Stimulated activated CD4-positive, alpha-beta T cell treated with anti-CD3 and anti-CD28 coated beads, TNF-alpha, amount 100 ng/mL, for 48 hours (primary cell): ENCODE measurements around the gene RABGGTA.
"Not testable (repeated sequence)": the region's sequence is repeated elsewhere in the genome, so short reads cannot be mapped to it uniquely, and the experiment has no call there.

ENCODE experiments used
- DNase-seq, 3 donors: peaks; one replicate each; pipeline ENCODE4 v3.0.0-alpha.2; 2020; ENCODE audit warnings: low read depth in 3 of 3

The RABGGTA gene

GRCh38 chr14:24260780-24261157 lies 10.6 kb downstream of the RABGGTA start:
- DNase-seq = no peak

GRCh38 chr14:24260026-24260779 lies 11.2 kb downstream of the RABGGTA start:
- no peak for DNase-seq

- DNase-seq = no peak
These were observed 11.9 kb downstream of the RABGGTA start for GRCh38 chr14:24259282-24260025.

GRCh38 chr14:24258548-24259265 lies 12.7 kb downstream of the RABGGTA start:
- DNase-seq = no peak

GRCh38 chr14:24258119-24258518 lies 13.3 kb downstream of the RABGGTA start:
- DNase-seq = no peak

- DNase-seq = no peak
These were observed 14.4 kb downstream of the RABGGTA start for GRCh38 chr14:24256960-24257359.

- DNase-seq = no peak
These were observed 15.3 kb downstream of the RABGGTA start for GRCh38 chr14:24255931-24256711.

- DNase-seq = no peak
These were observed 16.0 kb downstream of the RABGGTA start for GRCh38 chr14:24255438-24255837.

- DNase-seq = no peak
These were observed 16.6 kb downstream of the RABGGTA start for GRCh38 chr14:24254630-24255392.

GRCh38 chr14:24253936-24254335 lies 17.5 kb downstream of the RABGGTA start:
- DNase-seq = no peak

GRCh38 chr14:24252289-24253124 lies 18.9 kb downstream of the RABGGTA start:
- no peak for DNase-seq

- DNase-seq = no peak
These were observed 19.5 kb downstream of the RABGGTA start for GRCh38 chr14:24251880-24252288.

- DNase-seq = no peak
These were observed 21.0 kb downstream of the RABGGTA start for GRCh38 chr14:24250354-24250753.

GRCh38 chr14:24249230-24250021 lies 22.0 kb downstream of the RABGGTA start:
- DNase-seq = no peak

GRCh38 chr14:24247422-24247821 lies 24.0 kb downstream of the RABGGTA start:
- no peak for DNase-seq

GRCh38 chr14:24246765-24247212 lies 24.6 kb downstream of the RABGGTA start:
- DNase-seq = no peak

- DNase-seq = not testable (repeated sequence)
These were observed 26.0 kb downstream of the RABGGTA start for GRCh38 chr14:24245350-24245749.

- no peak for DNase-seq
These were observed 28.0 kb downstream of the RABGGTA start for GRCh38 chr14:24243336-24243836.
